GM19099 (cell line): ENCODE measurements around the gene KCTD18.
A peak's percentile ranks its signal among the peaks of the same experiment; 100 is the strongest.

Experiments used
- POLR2A ChIP-seq: IDR thresholded peaks from 3 replicates; pipeline ENCODE4 v1.6.1; 2011; ENCODE audit warnings: low read depth; ENCODE audit not compliant: insufficient read length; ENCODE audit errors: extremely low read depth

KCTD18 gene

DNA sequence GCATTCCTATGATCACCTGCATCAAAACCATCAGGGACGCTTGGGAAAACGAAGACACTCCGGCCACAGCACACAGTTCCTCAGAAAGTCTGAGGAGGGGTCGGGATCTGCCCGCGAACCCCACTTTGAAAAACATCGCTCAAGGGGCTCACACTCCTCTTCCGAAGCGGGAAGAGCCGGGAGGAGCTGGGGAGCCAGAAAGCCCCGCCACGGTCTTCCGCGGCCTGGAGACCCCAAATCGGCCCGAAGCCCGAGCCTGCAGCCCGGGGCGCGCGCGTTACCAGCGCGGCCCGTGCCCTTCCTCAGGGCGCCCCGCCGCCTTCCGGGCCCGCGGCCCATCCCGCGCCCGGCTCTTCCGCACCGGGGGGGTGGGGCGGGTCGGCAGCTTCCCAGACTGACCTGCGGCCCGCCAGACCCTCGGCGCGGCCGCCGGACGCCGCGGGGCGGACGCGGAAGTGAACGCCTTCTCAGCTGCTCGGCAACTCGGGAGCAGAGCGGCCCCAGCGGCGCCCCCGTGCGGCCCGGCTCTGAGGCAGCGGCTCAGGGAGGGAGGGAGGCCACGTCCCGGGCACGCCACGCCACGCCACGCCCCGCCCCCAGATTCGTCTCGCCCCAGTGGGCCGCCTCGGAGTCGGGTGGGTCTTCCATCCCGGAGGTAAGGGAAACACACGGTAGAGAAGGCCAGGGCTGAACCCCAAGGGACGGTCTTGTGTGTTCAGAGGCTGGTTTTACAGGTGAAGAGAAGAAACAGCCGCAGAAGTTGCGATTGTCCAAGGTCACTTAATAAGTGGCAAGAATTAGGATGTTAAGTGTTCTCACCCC is at the start of gene KCTD18:
Gene KCTD18, minus strand, starts transcription at position 457 of the 822 bp plus-strand sequence. CDS start 3,052 bp downstream, outside the sequence.
- peak; percentile 87 for TF ChIP-seq POLR2A

DNA sequence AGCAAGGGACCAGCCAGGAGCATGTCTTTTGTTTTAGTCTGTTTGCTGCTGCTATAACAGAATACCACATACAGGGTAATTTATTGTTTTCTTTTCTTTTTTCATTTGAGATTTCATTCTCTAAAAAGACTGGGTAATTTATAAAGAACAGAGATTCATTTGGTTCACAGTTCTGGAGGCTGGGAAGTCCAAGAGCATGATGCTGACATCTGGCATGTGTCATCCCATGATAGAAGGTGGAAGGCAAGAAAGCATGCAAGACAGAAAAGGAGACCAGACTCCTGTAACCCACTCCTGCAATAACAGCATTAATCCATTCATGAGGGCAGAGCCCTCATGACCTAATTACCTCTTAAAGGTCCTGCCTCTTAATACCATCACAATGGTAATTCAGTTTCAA is 30.9 kb upstream of the KCTD18 start:
- no peak for TF ChIP-seq POLR2A

GRCh38 chr2:200538139-200538538 is 28.3 kb upstream of the KCTD18 start:
- TF ChIP-seq POLR2A, result no peak

DNA sequence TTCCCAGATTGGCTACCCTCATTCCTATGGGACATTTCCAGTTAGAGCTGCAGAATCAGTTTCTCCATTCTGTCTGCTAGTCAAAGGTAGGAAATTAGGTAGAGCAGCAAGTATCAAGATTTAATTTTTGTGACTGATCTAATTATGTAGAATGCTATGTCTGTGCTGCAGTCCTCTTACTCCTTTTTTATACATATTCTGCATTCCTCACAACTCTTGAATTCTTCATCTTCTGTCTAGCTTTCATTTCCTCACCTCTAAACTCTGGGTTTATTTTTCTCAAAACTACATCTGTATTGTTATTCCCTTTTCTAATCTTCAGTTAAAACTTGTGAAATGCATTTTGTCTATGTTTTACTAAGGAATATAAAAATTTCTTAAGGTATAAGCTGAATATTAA is 24.7 kb upstream of the KCTD18 start:
- TF ChIP-seq POLR2A, result no peak

GRCh38 chr2:200533754-200534153 is 23.9 kb upstream of the KCTD18 start:
- TF ChIP-seq POLR2A, result no peak

DNA sequence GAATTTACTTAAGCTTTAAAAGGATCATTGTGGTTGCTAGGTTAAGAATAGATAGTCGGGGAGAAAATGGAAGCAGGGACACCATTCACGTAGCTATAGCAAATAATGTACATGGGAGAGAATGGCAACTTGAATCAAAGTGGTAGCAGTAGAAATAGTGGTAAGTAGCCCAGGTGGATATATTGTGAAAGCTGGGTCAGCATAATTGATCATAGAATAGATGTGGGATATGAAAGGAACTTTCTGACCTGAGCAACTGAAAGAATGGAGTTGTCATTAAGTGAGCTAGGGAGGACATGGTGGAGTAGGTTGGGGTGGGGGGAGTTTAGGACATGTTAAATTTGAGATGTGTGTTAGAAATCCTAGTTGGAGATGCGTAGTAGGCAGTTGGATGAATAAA is 18.4 kb upstream of the KCTD18 start:
- no peak for TF ChIP-seq POLR2A

- peak; percentile 80 for TF ChIP-seq POLR2A
These were observed 16.2 kb upstream of the KCTD18 start, which contains the start of gene SGO2 for GRCh38 chr2:200525882-200526651. Gene SGO2 (plus strand): TSS chr2:200526207. CDS start chr2:200532976, 6,769 bp downstream.

DNA sequence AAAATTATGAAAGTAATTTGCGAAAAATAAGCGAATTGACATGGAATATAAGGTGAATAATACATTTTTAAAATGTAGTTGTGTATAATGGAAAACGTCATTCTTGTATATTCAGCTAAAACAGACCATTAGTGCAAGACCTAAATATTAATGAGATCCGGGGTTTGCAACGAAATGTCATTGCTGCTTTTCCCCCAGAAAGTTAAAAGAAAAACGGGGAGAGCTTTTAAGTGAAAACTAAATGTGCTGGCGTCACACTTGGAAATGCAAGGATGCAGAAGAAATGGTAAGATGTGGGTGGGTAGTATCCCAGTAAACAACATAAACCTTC is 15.6 kb upstream of the KCTD18 start:
- TF ChIP-seq POLR2A, result no peak

DNA sequence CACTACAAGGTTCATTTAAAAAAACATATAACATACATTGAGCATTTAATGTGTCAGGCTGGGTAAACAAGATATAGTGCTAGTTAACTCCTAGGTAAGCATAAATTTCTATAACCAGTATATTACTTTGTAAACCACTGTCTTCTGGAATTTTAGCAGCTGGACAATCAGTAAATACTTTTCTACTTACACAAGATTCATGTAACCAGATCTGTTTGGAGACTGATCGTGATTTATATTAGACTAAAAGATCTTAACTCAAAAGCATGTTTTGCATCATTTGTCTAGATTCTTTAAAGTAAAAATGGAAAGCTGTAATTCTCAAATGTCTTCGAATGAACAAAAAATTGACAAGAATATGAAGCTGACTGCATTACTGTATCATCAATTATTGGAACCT is 15.2 kb upstream of the KCTD18 start:
- TF ChIP-seq POLR2A, result no peak

GRCh38 chr2:200523604-200524003 is 13.7 kb upstream of the KCTD18 start:
- TF ChIP-seq POLR2A, result no peak

DNA sequence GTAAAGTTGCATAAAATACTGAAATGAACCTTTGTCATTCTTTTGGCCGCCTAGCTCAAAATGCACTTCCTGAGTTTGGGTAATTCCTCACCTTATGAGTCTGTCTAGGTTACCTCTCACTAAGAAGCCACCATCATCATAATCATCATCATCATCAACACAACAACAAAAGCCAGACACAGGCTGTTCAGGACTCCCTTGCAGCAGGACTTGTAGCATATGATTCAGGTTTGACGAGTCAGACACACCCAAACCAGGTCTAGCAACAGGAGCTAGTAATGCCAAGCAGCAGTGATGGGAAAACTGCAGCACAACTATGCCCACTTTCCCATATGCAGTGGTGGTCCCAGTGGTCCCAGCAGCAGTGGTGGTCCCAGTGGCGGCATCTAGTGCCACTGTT is 13.3 kb upstream of the KCTD18 start:
- TF ChIP-seq POLR2A, result no peak

DNA sequence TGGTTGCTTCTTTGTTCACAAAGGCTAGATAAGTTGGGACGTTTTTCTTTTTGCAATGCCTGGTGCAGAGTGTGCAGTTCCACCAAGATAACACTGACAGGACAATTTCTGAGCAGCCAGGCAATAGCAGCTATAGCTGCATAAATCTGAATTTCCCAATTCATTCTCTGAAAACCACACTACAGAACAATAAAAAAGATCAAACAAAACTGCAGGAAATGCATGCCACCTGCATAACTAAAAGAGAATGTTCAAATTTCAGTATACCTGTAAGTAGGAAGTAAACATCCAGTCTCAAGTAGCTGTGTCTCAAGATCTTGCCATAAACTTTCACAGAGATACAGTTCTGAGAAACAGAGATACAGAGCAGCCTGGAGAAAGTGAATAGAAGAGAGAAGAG is 5.3 kb upstream of the KCTD18 start:
- no peak for TF ChIP-seq POLR2A

- TF ChIP-seq POLR2A, result no peak
These were observed 645 bp downstream of the KCTD18 start for GRCh38 chr2:200509235-200509611.

DNA sequence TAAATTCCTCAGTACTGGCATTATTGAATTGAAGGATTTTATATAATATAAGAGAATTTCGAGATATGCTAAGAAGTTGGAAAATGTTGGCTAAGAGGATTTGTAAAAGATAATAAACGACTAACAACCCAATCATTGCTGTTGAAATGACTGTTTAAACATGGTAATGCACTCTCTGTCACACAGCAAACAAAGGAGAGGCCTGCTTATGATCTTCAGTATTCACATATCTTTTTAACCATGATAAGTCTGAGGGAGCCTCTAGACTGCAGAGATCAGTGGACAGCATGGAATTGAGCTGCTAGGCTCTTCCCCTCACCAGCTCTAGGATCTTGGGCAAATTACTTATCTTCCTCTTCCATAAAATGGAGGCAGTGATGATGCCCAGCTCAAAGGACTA is 2.7 kb downstream of the KCTD18 start:
- TF ChIP-seq POLR2A, result no peak

DNA sequence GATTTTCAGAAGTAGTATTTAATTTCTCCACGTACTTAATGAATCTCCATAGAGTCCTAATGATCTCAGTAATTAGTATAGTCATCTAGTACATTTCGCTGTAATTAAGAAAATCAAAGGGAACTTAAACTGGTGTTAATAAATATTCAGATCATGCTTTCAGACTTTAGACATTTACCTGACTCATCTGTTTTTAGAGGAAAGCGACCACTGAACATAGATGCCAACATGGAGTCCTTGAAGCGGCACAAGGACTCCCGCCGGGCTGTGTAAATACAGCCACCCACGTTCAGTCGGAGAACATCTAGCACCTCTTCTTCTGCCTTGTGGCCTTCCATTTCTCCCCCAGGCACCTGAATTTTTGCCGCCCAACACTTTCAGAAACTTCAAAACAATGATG is 3.2 kb downstream of the KCTD18 start:
- no peak for TF ChIP-seq POLR2A

GRCh38 chr2:200502196-200502595 is 7.7 kb downstream of the KCTD18 start:
- TF ChIP-seq POLR2A, result no peak
